ENCODE measurements around the gene JCAD. TPM values are rescaled to one million over a fixed set of nuclear protein-coding genes. Genes with fewer than 3 reads are reported as not detected.

JCAD gene
- total RNA-seq, 1 experiment from 2014 or later = 40.7 TPM

DNA sequence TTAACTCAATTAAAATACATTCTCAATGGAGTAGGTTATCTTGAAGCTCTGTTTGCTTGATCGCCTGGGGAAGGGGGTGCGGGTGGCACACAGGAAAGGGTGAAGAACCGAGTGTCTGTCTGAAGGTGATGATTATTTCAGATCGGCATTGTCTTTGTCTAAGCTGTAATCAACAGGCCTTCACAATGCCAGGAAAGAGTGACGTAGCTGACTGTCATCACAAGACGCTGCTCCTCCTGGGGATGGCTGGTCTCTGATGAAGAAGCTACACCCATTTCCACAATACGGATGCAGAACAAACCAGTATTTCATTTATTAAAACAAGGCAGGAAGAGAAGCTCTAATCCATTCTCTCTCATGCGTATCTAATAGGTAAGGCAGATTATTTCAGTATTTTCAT, 19.4 kb downstream of the JCAD start:
- H3K4me1 ChIP-seq (ENCODE audit: control insufficient read depth, insufficient read depth, low read length) = no peaks in the 10 kb centered on the region
- H3K27me3 ChIP-seq (ENCODE audit: control insufficient read depth, insufficient read depth, low read length) = no peaks in the 10 kb centered on the region
- intact Hi-C loops (cut with micrococcal nuclease; ENCODE audit: unreplicated experiment) (no loop called here), in situ Hi-C loops (cut with HindIII; ENCODE audit: low pct_unique_long_range_greater_than_20kb, low sequenced_read_pairs) (no loop called here)
- TF ChIP-seq, protein P1, sequence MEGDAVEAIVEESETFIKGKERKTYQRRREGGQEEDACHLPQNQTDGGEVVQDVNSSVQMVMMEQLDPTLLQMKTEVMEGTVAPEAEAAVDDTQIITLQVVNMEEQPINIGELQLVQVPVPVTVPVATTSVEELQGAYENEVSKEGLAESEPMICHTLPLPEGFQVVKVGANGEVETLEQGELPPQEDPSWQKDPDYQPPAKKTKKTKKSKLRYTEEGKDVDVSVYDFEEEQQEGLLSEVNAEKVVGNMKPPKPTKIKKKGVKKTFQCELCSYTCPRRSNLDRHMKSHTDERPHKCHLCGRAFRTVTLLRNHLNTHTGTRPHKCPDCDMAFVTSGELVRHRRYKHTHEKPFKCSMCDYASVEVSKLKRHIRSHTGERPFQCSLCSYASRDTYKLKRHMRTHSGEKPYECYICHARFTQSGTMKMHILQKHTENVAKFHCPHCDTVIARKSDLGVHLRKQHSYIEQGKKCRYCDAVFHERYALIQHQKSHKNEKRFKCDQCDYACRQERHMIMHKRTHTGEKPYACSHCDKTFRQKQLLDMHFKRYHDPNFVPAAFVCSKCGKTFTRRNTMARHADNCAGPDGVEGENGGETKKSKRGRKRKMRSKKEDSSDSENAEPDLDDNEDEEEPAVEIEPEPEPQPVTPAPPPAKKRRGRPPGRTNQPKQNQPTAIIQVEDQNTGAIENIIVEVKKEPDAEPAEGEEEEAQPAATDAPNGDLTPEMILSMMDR (IDR thresholded peaks at IDR 0.05) = no peak
- TF ChIP-seq SIN3A (IDR thresholded peaks at IDR 0.05; ENCODE audit: borderline replicate concordance, insufficient read depth, low read depth, low read length) = no peak
- TF ChIP-seq, protein P2, sequence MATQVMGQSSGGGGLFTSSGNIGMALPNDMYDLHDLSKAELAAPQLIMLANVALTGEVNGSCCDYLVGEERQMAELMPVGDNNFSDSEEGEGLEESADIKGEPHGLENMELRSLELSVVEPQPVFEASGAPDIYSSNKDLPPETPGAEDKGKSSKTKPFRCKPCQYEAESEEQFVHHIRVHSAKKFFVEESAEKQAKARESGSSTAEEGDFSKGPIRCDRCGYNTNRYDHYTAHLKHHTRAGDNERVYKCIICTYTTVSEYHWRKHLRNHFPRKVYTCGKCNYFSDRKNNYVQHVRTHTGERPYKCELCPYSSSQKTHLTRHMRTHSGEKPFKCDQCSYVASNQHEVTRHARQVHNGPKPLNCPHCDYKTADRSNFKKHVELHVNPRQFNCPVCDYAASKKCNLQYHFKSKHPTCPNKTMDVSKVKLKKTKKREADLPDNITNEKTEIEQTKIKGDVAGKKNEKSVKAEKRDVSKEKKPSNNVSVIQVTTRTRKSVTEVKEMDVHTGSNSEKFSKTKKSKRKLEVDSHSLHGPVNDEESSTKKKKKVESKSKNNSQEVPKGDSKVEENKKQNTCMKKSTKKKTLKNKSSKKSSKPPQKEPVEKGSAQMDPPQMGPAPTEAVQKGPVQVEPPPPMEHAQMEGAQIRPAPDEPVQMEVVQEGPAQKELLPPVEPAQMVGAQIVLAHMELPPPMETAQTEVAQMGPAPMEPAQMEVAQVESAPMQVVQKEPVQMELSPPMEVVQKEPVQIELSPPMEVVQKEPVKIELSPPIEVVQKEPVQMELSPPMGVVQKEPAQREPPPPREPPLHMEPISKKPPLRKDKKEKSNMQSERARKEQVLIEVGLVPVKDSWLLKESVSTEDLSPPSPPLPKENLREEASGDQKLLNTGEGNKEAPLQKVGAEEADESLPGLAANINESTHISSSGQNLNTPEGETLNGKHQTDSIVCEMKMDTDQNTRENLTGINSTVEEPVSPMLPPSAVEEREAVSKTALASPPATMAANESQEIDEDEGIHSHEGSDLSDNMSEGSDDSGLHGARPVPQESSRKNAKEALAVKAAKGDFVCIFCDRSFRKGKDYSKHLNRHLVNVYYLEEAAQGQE (IDR thresholded peaks at IDR 0.05; ENCODE audit: insufficient read depth in 1 of 2, low read depth in 2 of 2, low read length in 1 of 2) = no peak
- TF ChIP-seq TCF7L2 (IDR thresholded peaks at IDR 0.05; ENCODE audit: low read depth, low read length) = no peak
- TF ChIP-seq POLR2AphosphoS5 (IDR thresholded peaks at IDR 0.05; ENCODE audit: low read depth, low read length) = no peak
- ChIA-PET CTCF (no interaction called here), POLR2A (no interaction called here)
- no peak overlapping the region for H3K27ac ChIP-seq (ENCODE audit: low read length)
- DNase-seq (ENCODE audit: low read depth, low spot score) = no peak
- no peaks in the 10 kb centered on the region for H3K9me3 ChIP-seq (ENCODE audit: control insufficient read depth, insufficient read depth, low read depth, low read length)
- no peak overlapping the region for H3K4me3 ChIP-seq (ENCODE audit: low read depth in 2 of 2, low read length in 2 of 2)
- BruUV-seq (replicated peaks) = no TSS peak
- no peak for ATAC-seq
- no peaks in the 10 kb centered on the region for H3K36me3 ChIP-seq (ENCODE audit: control insufficient read depth, insufficient read depth, low read length)

DNA sequence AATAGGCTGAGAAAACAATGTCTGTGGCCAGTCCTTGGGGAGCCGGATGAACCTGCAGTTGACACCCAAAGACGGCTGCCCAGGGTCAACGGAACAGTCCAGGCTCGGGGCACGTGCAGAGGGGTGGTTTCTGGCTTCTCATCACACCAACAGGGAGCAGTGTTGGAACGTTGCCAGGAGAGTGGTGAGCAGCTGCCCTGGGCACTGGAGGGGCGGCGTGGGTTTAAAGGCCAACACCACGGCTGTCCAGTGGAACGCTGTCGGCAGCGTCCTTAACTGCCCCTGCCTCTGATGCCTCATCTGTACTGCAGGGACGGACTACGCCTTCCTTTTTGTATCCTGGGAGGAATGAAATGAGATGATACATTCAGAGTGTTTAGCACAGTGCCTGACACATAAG, 19.8 kb downstream of the JCAD start:
- in situ Hi-C loops (cut with HindIII; ENCODE audit: low pct_unique_long_range_greater_than_20kb, low sequenced_read_pairs) = no loop called here
- intact Hi-C loops (cut with micrococcal nuclease; ENCODE audit: unreplicated experiment) = no loop called here
- TF ChIP-seq SIN3A (IDR thresholded peaks at IDR 0.05; ENCODE audit: borderline replicate concordance, insufficient read depth, low read depth, low read length) (no peak), TCF7L2 (IDR thresholded peaks at IDR 0.05; ENCODE audit: low read depth, low read length) (no peak), POLR2AphosphoS5 (IDR thresholded peaks at IDR 0.05; ENCODE audit: low read depth, low read length) (no peak)
- TF ChIP-seq, protein P2 (IDR thresholded peaks at IDR 0.05; ENCODE audit: insufficient read depth in 1 of 2, low read depth in 2 of 2, low read length in 1 of 2) = no peak
- TF ChIP-seq, protein P1 (IDR thresholded peaks at IDR 0.05) = no peak
- ATAC-seq = no peak
- H3K4me3 ChIP-seq (ENCODE audit: low read depth in 2 of 2, low read length in 2 of 2) = no peak overlapping the region
- H3K4me1 ChIP-seq (ENCODE audit: control insufficient read depth, insufficient read depth, low read length) = no peaks in the 10 kb centered on the region
- DNase-seq (ENCODE audit: low read depth, low spot score) = no peak
- H3K9me3 ChIP-seq (ENCODE audit: control insufficient read depth, insufficient read depth, low read depth, low read length) = no peaks in the 10 kb centered on the region
- BruUV-seq (replicated peaks) = no TSS peak
- ChIA-PET POLR2A (no interaction called here), CTCF (no interaction called here)
- no peak overlapping the region for H3K27ac ChIP-seq (ENCODE audit: low read length)
- no peaks in the 10 kb centered on the region for H3K36me3 ChIP-seq (ENCODE audit: control insufficient read depth, insufficient read depth, low read length)
- no peaks in the 10 kb centered on the region for H3K27me3 ChIP-seq (ENCODE audit: control insufficient read depth, insufficient read depth, low read length)

Measured in Panc1 (cell line).